ENCODE measurements around the gene COBLL1.

Gene COBLL1

GRCh38 chr2:164747140-164747539, 94.5 kb downstream of the COBLL1 start:
- DNase-seq (ENCODE audit: low read depth), result no peak
- H3K4me3 ChIP-seq (ENCODE audit: low read depth, low read length), result no peak overlapping the region
- TF ChIP-seq, protein P1, sequence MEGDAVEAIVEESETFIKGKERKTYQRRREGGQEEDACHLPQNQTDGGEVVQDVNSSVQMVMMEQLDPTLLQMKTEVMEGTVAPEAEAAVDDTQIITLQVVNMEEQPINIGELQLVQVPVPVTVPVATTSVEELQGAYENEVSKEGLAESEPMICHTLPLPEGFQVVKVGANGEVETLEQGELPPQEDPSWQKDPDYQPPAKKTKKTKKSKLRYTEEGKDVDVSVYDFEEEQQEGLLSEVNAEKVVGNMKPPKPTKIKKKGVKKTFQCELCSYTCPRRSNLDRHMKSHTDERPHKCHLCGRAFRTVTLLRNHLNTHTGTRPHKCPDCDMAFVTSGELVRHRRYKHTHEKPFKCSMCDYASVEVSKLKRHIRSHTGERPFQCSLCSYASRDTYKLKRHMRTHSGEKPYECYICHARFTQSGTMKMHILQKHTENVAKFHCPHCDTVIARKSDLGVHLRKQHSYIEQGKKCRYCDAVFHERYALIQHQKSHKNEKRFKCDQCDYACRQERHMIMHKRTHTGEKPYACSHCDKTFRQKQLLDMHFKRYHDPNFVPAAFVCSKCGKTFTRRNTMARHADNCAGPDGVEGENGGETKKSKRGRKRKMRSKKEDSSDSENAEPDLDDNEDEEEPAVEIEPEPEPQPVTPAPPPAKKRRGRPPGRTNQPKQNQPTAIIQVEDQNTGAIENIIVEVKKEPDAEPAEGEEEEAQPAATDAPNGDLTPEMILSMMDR (conservative IDR thresholded peaks at IDR 0.05; ENCODE audit: low read depth, low read length), result no peak

- TF ChIP-seq, protein P1 (conservative IDR thresholded peaks at IDR 0.05; ENCODE audit: low read depth, low read length), result no peak
- DNase-seq (ENCODE audit: low read depth), result no peak
- no peak overlapping the region for H3K4me3 ChIP-seq (ENCODE audit: low read depth, low read length)
Observed at GRCh38 chr2:164746713-164747112, 94.9 kb downstream of the COBLL1 start.

DNA sequence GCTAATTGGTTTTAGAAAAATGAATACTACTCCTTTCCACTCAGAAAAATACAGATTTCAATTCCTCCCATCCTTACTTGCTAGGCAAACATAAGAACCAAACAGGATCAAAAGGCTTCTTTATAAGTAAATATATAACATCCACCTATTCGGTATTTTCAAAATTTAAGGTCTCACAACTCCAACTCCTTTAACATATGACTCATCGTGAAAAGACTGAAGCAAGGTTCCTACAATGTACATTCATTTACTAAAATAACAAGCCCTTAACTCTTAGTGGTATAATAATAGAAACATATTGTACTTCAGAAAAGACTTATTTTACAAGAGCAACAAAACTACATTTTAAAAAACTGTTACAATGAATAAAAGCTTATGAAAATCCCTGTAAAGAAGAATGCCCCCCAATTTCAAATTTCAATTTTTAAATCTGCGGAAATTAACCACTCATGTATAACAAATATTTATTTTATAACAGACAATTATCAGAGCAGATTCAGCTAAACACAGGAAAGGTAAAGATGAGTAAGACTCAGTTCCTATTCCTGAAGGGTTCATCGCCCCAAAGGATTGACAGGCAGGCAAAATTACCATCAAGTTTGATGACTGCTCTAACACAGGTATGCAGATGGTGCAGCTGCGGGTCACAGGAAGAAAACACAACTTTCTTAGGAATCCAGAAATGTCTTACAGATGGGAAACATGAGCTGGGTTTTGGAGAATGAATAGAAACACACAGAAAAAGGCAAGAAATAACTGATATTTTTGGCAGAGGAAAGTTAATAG, 96.4 kb downstream of the COBLL1 start:
- peak; percentile 70 for DNase-seq (ENCODE audit: low read depth)
- no peak overlapping the region for H3K4me3 ChIP-seq (ENCODE audit: low read depth, low read length)
- TF ChIP-seq, protein P1 (conservative IDR thresholded peaks at IDR 0.05; ENCODE audit: low read depth, low read length), result no peak

DNA sequence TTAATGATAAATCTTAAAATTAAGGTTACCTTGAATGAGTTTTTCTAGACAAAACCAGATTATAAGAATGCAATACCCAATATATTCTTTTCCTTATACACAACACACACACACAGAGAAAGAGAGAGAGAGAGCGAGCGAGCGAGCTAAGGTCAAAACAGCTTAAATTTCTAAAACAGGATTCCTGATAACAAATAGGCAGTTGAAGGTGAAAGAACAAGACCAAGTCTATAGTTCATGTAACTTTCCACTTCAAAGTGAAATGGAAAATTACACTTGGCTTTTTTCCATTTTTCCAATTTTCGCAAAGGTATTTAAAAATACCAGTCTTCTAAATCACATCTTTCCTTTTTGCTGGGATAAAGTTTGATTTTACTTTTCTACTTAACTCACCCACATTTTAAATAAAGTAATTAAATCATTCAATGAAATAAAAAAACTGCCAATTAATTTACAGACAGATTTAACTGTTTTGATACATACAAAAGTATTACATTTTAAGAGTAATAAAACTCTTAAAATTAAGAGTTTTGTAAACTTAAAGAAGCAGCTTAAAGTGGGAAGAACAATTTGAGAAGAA, 98.8 kb downstream of the COBLL1 start:
- H3K4me3 ChIP-seq (ENCODE audit: low read depth, low read length), result no peak overlapping the region
- TF ChIP-seq, protein P1 (conservative IDR thresholded peaks at IDR 0.05; ENCODE audit: low read depth, low read length), result no peak
- no peak for DNase-seq (ENCODE audit: low read depth)

GRCh38 chr2:164739966-164740365, 101.7 kb downstream of the COBLL1 start:
- peak; percentile 76 for DNase-seq (ENCODE audit: low read depth)
- H3K4me3 ChIP-seq (ENCODE audit: low read depth, low read length), result no peak overlapping the region
- TF ChIP-seq, protein P1 (conservative IDR thresholded peaks at IDR 0.05; ENCODE audit: low read depth, low read length), result no peak

- DNase-seq (ENCODE audit: low read depth), result peak; percentile 78
- no peak overlapping the region for H3K4me3 ChIP-seq (ENCODE audit: low read depth, low read length)
- TF ChIP-seq, protein P1 (conservative IDR thresholded peaks at IDR 0.05; ENCODE audit: low read depth, low read length), result peak; percentile 80
Observed at GRCh38 chr2:164737612-164738081, 104.0 kb downstream of the COBLL1 start.
